ENCODE measurements around the gene MB.
"Not testable (repeated sequence)": the region's sequence is repeated elsewhere in the genome, so short reads cannot be mapped to it uniquely, and the experiment has no call there.

The MB gene

GRCh38 chr22:35617137-35617755 lies at the start of gene MB:
Gene MB (minus strand): TSS chr22:35617329. CDS start chr22:35617257, 72 bp downstream.
- no peak for DNase-seq

GRCh38 chr22:35666699-35667098 lies 49.6 kb upstream of the MB start:
- not testable (repeated sequence) for DNase-seq

GRCh38 chr22:35664955-35665587 lies 47.9 kb upstream of the MB start:
- DNase-seq: no peak

- DNase-seq: no peak
Observed at GRCh38 chr22:35663371-35663770, 46.2 kb upstream of the MB start.

- DNase-seq: no peak
Observed at GRCh38 chr22:35662914-35663313, 45.8 kb upstream of the MB start.

GRCh38 chr22:35661464-35661863 lies 44.3 kb upstream of the MB start:
- DNase-seq: no peak

GRCh38 chr22:35660291-35661127 lies 43.4 kb upstream of the MB start:
- DNase-seq: peak; percentile 52

GRCh38 chr22:35657571-35658312 lies 40.6 kb upstream of the MB start:
- no peak for DNase-seq

GRCh38 chr22:35656284-35656752 lies 39.2 kb upstream of the MB start:
- DNase-seq: no peak

GRCh38 chr22:35653824-35654223 lies 36.7 kb upstream of the MB start:
- DNase-seq: no peak

GRCh38 chr22:35651085-35651484 lies 34.0 kb upstream of the MB start:
- no peak for DNase-seq

GRCh38 chr22:35649636-35650250 lies 32.6 kb upstream of the MB start:
- DNase-seq: no peak

- DNase-seq: no peak
Observed at GRCh38 chr22:35649026-35649553, 32.0 kb upstream of the MB start.

- peak; percentile 70 for DNase-seq
Observed at GRCh38 chr22:35648066-35649025, 31.2 kb upstream of the MB start, which contains the start of gene APOL6. Gene APOL6 (plus strand): TSS chr22:35648446. CDS start chr22:35656426, 7,980 bp downstream.

- DNase-seq: no peak
Observed at GRCh38 chr22:35645646-35646045, 28.5 kb upstream of the MB start.

GRCh38 chr22:35643991-35644390 lies 26.9 kb upstream of the MB start:
- no peak for DNase-seq

GRCh38 chr22:35642305-35642741 lies 25.2 kb upstream of the MB start:
- no peak for DNase-seq

GRCh38 chr22:35641494-35642120 lies 24.5 kb upstream of the MB start:
- no peak for DNase-seq

- no peak for DNase-seq
Observed at GRCh38 chr22:35638410-35638809, 21.3 kb upstream of the MB start.

- no peak for DNase-seq
Observed at GRCh38 chr22:35638001-35638400, 20.9 kb upstream of the MB start.
